Sigmoid colon (tissue), 4 donors: ENCODE data around the gene TMEM114.

Experiments used
- POLR2AphosphoS5 ChIP-seq, 4 donors: sonication (generic); formaldehyde crosslinking; IDR thresholded peaks; one replicate each; pipeline ENCODE4 v1.6.1; 2017; ENCODE audit warnings: antibody characterized with exemption in 4 of 4
- TF ChIP-seq, protein P1 (sequence below), 4 experiments: fragments of 450-650 bp in 3 of 4; fragments of 200-600 bp in 1 of 4; IDR thresholded peaks; one replicate each; pipeline ENCODE4 v1.5.1; 2016 to 2019; ENCODE audit warnings: antibody characterized with exemption in 4 of 4, mild to moderate bottlenecking in 3 of 4, moderate library complexity in 2 of 4

DNA sequence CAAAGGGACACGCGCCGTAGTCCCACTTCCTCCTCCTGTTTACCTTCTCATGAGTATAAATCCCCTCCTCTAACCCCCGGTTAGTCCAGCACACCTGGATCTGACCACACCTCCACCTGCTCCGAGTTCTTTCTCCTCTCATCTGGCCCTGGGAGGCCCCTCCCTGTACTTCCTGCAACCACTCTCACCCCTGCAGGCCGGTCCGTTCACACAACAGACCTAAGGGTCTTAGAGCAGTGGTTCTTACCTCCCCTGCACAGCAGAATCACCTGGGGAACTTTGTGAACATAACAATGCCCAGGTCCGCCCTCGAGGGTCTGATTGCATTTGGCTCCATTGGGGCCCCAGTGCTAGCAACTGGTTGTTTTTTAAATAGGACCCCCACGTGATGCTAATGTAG, 24.8 kb downstream of the TMEM114 start:
- TF ChIP-seq, protein P1, sequence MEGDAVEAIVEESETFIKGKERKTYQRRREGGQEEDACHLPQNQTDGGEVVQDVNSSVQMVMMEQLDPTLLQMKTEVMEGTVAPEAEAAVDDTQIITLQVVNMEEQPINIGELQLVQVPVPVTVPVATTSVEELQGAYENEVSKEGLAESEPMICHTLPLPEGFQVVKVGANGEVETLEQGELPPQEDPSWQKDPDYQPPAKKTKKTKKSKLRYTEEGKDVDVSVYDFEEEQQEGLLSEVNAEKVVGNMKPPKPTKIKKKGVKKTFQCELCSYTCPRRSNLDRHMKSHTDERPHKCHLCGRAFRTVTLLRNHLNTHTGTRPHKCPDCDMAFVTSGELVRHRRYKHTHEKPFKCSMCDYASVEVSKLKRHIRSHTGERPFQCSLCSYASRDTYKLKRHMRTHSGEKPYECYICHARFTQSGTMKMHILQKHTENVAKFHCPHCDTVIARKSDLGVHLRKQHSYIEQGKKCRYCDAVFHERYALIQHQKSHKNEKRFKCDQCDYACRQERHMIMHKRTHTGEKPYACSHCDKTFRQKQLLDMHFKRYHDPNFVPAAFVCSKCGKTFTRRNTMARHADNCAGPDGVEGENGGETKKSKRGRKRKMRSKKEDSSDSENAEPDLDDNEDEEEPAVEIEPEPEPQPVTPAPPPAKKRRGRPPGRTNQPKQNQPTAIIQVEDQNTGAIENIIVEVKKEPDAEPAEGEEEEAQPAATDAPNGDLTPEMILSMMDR (IDR thresholded peaks at IDR 0.05) = no peak
- no peak for TF ChIP-seq POLR2AphosphoS5 (IDR thresholded peaks at IDR 0.05)
